DMS114 treated with DMSO at 0.1 percent for 48 hours (cell line): ENCODE measurements around the gene GRIN2C.

Source experiments
- DNase-seq: peaks from one replicate; lab custom pipeline; 2025; ENCODE audit not compliant: unreplicated experiment; lab: John Stamatoyannopoulos, UW

GRIN2C gene

DNA sequence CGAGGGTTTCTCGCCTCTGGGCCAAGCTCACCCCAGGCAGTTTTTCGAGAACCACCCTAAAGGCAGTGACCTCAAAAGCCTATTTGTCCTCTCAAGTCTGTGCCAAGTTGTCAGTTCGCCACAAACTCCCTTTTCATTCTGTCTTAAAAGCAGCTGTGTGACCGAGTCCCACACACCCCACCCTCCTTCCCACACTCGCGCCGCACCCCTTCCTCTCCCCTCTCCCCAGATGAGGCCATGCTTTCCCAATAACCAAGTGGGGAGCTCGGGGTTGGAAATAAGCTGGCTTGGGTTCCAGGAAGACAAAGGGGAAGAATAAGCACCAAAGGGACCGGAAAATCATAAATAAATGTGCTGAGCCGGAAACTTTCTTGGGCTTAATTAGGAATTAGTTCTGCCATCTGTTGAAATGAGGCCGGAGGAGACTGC lies 36.7 kb downstream of the GRIN2C start:
- DNase-seq = no peak

DNA sequence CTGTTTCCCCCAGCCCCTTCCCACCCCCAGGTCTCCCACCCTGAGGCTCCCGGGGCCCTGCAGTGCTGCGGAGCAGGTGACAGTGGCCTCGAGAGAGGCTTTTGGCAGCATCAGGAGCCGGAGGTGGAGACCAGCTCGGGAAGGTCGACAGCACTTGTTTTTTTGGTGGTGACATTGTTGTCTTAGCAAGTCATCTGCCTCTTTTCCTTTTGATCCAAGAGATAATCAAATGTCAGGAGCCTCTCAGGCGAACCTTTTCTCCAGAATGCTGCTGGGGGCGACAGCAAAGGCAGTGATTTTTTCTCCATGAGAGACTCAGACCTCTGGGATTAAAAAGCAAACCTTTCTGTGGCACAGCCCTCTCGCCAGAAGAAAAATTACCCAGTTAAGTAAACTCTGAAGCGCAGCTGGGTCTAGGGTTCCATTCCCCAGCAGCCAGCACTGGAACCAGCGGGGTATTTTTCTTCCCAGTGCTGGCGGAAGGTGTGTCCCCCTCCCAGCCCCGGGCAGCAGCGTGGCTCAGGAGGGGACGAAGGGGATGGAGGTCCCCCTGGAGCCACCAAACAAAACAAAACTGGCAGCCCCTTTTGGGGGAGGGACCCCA lies 37.2 kb downstream of the GRIN2C start:
- DNase-seq = no peak

DNA sequence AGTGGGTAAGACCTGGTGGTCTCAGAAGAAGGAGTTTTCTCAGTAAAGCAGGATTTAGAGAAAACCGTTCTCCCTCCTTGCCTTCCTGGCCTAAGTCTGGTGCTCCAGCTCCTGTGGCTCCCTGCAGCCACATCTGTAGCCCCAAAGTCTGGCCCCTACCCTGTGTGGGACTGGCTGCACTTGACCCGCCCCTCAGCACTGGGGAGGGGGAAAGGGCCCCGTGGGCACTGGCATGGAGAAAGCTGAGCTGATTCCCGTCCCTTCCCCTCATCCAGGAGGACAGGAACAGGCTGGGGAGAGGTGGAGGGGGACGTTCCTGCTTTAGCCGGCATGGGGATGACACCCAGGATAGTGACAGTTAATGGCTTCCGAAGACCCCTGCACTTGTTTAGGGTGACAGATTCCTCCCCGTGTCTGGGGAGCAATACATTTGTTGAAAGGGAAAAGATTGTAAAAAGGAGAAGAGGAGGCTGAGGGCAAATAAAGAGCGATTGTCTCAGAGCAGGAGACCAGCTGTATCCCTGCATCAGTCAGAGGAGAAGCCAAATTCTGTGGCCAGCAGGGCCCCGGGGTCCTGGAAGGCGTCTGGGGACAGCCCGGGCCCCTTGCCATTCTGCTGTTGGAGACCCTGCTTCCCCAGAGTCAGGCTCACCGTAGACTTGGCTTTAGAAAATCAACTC lies 37.9 kb downstream of the GRIN2C start:
- no peak for DNase-seq

DNA sequence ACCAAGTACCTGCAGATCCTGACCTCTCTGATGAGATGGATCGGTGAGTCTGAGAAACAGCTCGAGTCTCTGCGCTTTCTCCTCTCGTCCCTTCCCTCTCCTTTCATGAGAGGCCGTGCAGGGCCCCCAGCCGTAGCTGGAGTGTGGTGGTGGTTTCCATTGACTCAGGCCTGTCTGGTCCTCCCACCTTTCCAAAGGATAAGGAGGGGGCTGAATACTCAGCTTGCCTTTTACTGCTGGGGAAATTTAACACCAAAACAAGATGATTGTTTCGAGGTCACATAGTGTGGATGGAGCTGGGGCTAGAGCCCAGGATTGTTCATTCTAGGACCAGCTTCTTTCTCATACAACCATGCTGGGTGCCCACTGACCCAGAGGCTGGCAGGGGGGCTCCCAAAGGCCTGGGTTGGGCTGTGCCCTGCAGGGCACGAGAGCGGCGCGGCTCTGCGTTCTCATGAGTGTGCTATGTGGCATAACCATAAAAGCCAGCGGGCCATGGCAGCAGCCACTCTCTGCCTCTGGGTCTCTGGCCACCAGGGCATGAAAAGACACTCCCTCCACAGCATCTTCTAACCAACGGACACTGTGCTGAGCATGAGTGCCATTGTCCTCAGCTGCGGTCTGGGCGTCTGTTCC lies 39.8 kb downstream of the GRIN2C start:
- DNase-seq = no peak

DNA sequence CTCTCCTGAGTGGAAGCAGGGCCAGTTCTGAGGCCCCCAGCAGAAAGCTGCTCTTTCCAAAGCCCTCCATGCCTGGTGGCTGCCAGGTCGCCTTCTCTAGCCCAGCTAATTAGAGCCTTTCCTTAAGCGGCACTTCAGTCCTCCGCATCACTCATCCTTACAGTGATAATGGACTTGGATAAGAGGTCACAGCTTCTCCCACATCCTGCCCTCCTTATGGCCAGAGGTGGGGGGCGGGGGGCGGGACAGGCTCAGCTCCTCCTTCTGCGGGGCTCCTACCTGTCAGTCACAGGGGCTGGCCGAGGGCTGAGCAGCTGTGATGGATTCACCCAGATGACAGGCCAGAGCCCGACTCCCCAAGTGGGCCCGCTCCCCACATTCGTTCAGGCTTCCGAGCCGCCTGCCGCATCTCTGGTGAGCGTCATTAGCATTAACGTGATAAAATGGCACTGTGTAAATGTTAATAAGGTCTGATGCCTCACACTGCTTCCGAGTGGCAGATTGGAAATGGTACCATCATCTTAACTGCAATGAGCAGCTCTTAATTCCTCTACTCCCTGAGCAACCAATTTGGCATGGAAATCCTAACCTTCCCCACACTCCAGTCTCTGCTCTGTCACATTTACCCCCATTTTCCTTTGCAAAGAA lies 41.3 kb downstream of the GRIN2C start:
- DNase-seq = no peak

DNA sequence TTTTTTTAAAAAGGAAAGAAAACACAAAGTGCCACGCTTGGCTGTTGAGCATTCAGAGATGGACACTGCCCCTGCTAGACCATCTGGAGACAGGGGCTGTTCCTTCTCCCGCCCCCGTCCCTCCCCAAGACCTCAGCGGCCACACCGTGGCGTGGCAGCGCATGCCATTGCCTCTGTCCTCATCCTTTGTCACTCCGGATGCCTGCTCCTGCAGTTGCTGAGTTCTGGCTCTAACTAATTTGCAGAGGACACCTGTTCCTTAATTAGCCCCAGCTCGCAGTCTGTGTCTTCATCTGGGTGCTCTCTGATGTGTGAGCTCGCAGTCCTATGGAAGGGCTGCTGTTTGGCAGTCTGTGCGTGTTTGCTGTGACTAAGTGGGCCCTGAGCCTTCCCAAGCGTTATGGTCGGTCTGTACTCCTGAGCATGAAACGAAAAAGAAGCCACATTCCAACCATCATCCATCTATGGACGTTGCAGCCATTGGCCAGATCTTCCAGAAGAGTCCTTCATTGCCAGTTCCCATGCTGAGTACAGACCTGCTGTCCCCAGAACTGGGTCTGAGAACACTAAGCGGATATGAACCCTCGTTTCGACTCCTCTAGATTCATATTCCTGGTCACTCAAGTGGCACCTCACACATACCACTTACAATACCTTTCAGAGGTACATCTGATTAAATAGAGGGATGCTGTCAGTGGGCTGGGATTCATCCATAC lies 42.6 kb downstream of the GRIN2C start:
- DNase-seq = no peak

DNA sequence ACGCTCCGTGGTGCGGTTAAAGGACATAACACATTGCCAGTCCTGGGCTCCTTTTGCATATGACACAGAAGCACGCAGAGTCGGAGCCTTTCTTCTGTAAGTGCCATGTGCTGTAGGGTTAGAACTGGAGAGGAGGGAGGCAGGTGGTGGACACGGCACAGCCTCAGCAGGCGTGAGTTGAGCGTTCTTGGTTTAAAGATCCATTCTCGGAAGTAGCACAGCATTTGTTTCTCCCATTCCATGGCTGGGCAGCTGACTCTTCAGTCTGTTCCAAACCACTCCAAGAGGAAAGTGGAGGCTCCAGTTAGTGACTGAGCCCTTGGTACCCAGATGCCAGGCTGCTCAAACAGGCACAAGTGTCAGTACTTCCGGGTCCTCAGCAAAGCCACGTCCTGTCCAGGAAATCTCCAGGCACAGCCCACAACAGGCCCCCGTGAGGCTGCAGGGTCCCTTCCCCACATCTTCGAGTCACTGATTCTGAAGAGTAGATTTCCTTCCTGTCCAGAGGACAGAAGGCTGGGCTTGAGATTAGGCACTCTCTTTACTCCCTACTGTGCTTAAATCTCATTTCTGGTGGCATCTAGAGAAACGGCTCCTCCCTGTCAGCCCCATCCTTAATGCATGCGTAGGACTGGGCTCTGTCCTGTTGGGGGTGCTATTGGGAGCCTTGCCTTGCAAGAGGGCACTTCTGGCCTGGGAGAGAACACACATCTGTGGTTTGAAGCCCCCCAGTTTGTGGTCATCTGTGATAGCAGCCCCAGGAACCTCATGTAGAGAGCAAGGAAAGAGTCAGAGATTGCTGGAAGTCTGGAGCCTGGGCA lies 43.9 kb downstream of the GRIN2C start:
- no peak for DNase-seq

DNA sequence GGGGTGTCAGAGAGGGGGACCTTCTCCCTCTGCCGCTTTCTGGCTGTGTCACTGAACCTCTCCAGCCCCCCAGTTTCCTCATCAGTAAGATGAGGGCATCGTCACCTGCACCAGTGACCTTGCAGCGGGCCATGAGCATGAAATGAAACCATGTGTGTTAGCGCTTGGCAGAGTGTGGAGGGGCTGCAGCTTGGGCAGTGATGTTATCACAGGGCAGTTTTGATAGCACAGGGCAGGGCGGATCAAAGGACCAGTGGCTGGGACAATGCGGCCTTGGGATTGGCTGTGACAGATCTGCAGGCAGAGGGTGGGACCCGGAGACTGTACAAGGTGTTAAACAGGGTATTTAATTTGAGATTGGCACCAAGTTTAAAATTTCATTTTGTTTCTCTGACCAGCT lies 44.6 kb downstream of the GRIN2C start:
- no peak for DNase-seq

DNA sequence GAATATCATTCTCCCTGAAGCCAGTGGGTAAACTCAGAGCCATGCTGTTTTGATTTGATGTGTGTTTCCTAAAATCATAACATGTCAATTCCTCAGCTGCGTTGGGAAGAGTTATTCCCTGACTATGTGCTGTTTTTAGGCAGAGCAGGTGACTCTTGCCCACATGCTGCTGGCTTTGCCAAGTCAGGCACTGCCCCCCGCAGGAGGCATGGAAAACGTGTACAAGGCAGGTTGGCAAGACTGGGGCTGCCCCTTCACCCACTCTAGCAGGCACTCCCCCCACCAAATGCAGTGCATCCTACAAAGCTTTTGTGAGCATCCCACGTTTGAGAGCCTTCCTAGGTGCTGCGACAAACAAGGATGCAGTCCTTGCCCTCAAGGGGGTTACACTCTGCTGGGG lies 45.2 kb downstream of the GRIN2C start:
- DNase-seq = no peak

DNA sequence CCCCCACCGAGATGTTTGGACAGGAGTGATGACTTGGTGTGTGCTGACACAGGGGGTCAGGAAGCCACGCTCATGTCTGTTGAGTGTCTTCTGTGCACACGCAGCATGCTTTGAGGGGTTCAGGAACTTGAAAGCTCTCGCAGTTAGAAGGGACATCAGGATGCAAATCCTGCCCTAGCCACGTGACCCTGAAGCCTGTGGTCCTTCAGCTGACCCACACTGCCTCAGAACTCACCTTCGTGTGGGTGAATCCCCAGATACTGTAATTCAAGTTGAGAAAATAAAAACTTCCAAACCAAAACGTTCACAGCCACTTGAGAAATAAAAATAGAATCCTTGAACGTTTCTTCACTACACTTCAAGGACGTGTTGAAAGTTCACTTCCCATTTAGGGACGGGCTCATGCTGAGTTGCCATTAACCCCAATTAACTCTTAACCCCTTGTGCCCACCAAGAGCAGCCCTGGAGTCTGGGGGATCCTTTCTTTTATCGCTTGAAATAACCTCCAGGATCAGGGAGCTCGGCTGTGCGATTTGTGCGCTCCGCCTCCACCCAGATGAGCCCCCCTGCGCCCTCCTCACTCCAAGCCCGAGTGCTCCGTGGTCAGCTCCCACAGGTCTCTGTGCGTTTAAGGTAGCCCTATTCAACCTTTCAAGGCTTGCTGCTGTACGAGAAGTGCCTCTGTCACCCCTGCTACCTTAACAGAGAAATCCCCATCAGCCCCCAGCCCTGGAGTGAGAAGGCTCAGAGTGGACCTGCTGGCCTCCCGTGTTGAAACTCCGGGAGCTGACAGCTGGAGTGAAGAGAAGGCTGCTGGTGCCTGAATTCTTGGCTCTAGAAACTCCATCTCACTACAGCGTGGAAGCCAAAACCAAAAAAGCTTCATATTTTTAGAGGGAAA lies 47.3 kb downstream of the GRIN2C start:
- no peak for DNase-seq

DNA sequence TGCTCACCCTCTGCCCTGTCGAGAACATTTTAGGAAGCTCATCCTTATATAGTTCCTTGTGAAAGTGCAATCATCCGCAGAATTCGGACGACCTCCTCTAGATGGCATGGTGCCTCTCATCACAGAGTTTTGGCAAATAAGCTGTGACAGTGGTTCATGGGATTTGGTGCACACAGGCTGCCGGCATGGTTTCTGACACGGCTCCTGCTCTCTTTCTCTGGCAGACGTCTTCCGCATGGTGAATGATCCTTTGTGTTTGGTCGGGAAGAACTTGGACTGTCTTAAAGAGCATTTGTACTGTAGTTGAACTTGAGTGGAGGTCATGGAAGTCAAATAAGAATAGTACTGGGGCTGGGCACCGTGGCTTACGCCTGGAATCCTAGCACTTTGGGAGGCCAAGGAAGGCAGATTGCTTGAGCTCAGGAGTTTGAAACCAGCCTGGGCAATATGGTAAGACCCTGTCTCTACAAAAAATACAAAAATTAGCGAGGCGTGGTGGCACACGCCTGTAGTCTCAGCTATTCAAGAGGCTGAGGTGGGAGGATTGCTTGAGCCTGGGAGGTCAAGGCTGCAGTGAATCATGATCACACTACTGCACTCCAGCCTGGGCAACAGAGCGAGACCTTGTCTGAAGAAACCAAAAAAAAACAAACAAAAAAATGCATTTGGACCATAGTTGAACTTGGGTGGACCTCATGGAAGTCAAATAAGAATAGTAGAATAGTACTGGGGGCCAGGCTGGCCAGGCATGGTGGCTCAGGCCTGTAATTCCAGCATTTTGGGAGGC lies 48.8 kb downstream of the GRIN2C start:
- DNase-seq = no peak

DNA sequence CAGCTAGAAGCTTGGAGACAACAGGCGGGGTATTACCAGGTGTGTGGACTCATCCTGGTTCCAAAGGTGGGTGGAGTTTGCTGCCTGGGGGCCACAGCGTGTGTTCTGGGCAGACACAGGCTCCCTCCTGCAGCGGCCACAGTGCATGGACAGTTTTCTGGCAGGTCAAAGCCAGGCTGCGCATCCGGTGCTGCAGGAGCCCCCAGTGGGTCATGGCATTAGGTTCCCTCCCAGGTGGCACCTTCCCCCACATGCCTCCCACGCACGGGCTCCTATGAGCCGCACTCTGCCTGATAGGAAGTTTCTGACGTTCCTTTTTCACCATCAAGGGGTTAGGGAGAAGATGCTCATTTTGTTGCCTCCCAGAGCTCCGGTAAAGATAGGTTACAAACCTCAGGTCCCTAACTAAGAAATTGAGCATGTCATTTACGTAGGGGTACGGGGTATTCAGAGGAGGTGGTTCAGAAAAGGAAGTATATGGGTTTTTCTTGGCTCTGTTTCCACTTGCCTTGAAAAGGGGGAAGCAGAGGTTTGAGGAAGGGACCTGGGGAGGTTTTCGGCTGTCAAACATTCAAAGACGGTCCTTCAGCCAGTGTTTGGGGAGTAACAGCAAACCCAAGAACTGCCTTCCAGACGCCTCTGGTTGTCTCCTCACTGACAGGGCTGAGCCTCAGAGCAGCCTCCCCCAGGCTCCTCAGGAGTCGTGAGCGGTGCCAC lies 50.8 kb downstream of the GRIN2C start:
- DNase-seq = no peak

DNA sequence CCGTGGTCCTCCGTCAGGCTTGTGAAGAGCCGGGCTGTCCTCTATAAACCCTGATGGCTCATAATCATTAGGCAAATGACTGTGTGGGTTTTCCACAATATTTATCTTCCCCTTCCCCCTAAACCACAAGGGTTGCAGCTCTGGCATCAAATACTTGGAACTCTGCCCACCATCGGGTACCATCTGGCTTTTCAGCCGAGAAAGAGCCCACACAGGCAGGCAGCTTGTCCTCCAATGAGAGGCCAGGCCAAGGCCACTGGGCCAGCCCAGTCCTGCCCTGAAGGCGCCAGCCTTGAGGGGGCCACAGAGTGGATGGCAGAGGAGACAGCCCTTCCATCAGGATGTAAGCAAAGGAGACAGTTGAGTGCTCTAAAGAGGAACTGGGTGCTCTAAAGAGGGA lies 51.8 kb downstream of the GRIN2C start:
- DNase-seq = no peak

DNA sequence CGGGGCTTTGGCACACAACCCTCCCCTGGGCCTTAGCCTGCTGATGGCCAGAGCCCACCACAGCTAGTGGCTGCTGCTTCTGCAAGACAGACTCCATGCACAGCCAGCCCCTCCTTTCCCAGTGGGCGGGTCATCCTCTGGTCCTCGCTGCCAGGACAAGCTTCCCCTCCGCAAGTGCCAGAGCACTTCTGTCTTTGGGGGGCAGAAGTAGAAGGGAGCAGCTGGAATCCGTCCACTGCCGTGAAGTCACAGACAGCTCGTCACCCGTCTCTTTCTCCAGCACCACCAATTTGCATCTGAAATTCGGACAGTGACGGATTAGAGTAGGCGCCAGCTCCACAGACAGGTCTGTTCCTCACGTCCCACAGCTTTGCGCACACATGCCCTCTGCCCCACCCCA lies 52.2 kb downstream of the GRIN2C start:
- DNase-seq = no peak

DNA sequence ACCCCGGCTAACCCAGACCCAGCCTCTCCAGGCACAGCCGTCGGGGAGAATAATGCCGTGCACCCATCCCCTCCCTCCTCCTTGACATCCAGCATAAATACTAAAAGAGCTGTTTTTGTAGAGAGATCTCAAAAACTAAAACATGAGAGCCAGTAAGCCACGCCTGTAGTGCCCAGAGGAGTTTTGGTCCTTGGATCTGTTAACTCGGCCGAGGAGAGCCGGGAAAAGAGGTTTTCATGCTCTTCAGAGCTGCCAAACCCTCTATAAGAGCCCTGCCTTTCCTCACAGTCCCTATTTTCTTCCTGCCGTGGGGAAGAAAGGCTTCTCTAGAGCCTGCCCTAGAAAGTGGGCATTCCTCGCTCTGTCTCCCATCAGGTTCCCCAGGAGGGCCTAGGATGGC lies 53.4 kb downstream of the GRIN2C start:
- DNase-seq = no peak

DNA sequence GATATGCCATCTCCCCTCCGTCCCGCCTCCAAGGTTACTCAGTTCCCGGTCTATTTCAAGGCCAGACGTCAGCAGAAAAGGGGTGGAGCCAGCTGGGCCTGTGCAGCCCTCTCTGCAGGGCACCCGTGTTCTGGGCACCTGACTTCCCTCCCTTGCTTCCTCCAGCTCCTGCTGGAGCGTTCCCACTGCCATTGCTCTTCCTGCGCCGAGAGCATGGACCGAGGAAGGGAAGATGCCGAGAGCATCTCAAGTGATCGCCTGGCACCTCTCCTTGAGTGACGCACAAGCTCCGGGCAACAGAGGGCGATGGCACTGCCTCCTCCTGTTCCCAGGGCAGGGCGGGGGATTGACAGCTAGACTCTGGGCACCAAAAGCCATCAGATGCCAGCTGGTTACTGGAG lies 54.1 kb downstream of the GRIN2C start:
- no peak for DNase-seq

DNA sequence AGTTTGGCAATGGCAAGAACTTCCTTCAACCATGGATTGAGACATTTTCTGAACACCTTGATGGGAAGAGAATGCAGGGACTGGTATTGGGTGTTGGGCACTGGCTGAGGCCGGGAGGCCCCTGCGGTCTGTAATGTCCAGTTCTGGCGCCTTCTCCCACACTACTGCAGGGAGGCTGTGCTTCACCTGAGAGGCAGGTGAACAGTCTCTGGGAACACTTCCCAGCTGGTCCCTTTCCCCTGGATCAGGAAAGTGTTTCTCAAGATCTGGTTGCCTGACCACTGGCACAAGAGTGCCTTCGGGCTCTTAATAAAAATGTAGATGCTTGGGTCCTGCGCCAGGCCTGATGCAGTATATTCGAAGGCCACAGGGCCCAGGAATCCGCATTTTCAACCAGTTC lies 55.0 kb downstream of the GRIN2C start:
- DNase-seq = no peak

DNA sequence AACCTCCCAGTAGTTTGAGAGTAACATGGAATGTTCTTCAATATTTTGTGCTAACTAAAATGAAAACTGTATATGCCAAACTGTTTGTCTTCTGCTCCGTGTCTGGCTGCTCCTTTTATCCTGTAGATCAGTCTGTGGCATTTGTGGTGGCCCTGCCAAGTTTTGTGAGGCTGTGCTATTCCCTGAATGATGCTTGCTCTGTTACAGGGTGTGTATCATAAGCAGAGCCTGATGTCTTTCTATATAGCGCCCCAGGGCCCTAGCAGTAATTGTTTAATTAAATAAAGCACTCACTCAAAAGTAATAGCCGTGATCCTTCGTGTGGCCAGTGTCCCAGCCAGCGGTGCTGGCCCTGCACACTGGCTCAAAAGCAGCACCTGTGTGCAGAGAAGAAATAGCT lies 55.7 kb downstream of the GRIN2C start:
- no peak for DNase-seq
